ENCODE data around the gene PLCH1. TPM values are rescaled to one million over a fixed set of nuclear protein-coding genes. Genes with fewer than 3 reads are reported as not detected.

Gene PLCH1
- total and polyA plus RNA-seq, 2 of the 13 experiments (the other 11 are each of a cell fraction or from before 2014, with no cell fraction given): 2.0 to 3.0 TPM

DNA sequence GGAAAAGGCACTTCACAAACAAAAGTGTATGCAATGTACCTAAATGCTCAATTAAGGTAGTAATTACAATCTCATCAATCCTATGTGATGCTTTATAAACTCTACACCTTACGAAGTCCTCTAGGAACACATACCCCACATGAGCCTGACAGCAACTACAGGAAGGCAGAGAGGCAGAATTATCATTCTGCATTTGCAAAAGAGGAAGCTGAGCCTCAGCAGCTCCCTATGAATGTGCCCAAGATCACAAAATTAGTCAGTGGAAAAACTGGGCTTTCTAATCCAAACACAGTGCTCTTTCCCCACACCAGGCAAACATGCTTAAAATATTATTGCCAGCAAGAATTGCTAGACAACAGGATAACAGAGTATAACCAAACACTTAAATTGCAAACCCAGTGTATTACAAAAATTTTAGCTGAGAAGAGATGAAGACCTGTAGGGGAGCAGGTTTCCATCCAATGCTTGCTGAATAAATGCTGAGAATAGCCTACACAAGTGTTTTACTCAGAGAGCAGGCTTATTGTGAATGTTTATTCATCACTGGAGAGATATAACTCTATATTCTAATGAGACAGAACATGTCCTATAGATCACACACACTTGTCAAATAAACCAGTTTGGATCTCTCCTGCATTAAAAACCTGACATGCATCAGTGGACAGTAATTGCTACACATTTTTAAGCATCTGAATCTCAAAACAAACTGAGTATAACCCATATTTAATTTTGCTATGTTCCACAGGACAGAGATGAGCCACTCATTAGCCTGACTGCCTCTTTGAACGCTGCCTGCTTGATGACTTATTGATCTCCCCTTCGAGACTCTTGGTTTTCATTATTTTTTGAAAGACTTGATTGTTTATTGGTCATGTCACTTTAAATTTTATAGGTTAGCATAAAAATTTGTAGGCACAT lies 62.2 kb downstream of the PLCH1 start:
- FAIRE-seq (no peak), DNase-seq (ENCODE audit: low spot score) (no peak), ATAC-seq (no peak)
- H3K79me2 ChIP-seq (ENCODE audit: insufficient read depth, low read length): no peaks in the 10 kb centered on the region
- no peak overlapping the region for H3K4me3 ChIP-seq (replicated peaks in 1 of 3; ENCODE audit: insufficient read depth in 1 of 3, low read depth in 2 of 3, low read length in 3 of 3)
- intact Hi-C loops (cut with micrococcal nuclease; ENCODE audit: unreplicated experiment): no loop called here
- ChIA-PET CTCF (ENCODE audit: low intra/inter-chr PET ratio, low total read pairs) (no interaction called here), POLR2A (no interaction called here)
- in situ Hi-C loops (cut with HindIII; ENCODE audit: extremely low pct_ligation_motif_present, low pct_unique_long_range_greater_than_20kb): no loop called here
- H3K27me3 ChIP-seq (ENCODE audit: control insufficient read depth in 1 of 2, insufficient read depth in 2 of 2, low read length in 2 of 2): no peaks in the 10 kb centered on the region
- no peaks in the 10 kb centered on the region for H3K9me3 ChIP-seq (ENCODE audit: low read length)
- TF ChIP-seq HBP1 (CRISPR knock-in tag; IDR thresholded peaks at IDR 0.05; ENCODE audit: low read depth): no peak
- no peak for TF ChIP-seq AHR (CRISPR knock-in tag; IDR thresholded peaks at IDR 0.05)
- no peak for TF ChIP-seq SRF (IDR thresholded peaks at IDR 0.05; ENCODE audit: low read depth, low read length)
- TF ChIP-seq MAFF (IDR thresholded peaks at IDR 0.05; ENCODE audit: low read depth, low read length): no peak
- TF ChIP-seq KLF13 (CRISPR knock-in tag; IDR thresholded peaks at IDR 0.05): no peak
- TF ChIP-seq GATA4 (IDR thresholded peaks at IDR 0.05; ENCODE audit: borderline replicate concordance, low read depth): no peak
- no peak for TF ChIP-seq CHCHD3 (CRISPR knock-in tag; IDR thresholded peaks at IDR 0.05)
- no peak for TF ChIP-seq ZNF780A (CRISPR knock-in tag; IDR thresholded peaks at IDR 0.05)
- no peak for TF ChIP-seq ZNF317 (CRISPR knock-in tag; IDR thresholded peaks at IDR 0.05)
- no peak for TF ChIP-seq SNRNP70 (IDR thresholded peaks at IDR 0.05; ENCODE audit: low read depth, low read length)
- no TSS peak for BruUV-seq (replicated peaks)
- WGBS (ENCODE audit: low lambda C conversion rate): 56% methylated on average over 3 of the region's 3 CpGs
- H3K4me2 ChIP-seq (ENCODE audit: low read depth, low read length): no peak overlapping the region
- H3K27ac ChIP-seq (ENCODE audit: extremely low read length, insufficient read depth, low read length): no peak overlapping the region
- H3K9ac ChIP-seq (ENCODE audit: insufficient read depth, low read depth, low read length): no peak overlapping the region
- no peaks in the 10 kb centered on the region for H3K36me3 ChIP-seq (replicated peaks in 1 of 2; ENCODE audit: control insufficient read depth in 1 of 2, insufficient read depth in 2 of 2, low read length in 2 of 2)
- no peaks in the 10 kb centered on the region for H4K20me1 ChIP-seq (ENCODE audit: insufficient read depth, low read length)
- no peaks in the 10 kb centered on the region for H3K4me1 ChIP-seq (ENCODE audit: insufficient read depth, low read length)
- no peak overlapping the region for H2AFZ ChIP-seq (ENCODE audit: low read length)

Data from HepG2 (cell line).